Motor neuron (in vitro differentiated cells): ENCODE results near the gene TM4SF4. TPM values are rescaled to one million over a fixed set of nuclear protein-coding genes. Genes with fewer than 3 reads are reported as not detected.
"Not testable (repeated sequence)": the region's sequence is repeated elsewhere in the genome, so short reads cannot be mapped to it uniquely, and the experiment has no call there.

Experiments
- ATAC-seq, 8 experiments: fragments of 200-7000 bp; cut with Tn5 transposase; replicated peaks in 6 of 8; 2 replicates each; pipeline ENCODE4 v1.8.0; 2021; ENCODE audit warnings: mild to moderate bottlenecking in 8 of 8, moderate library complexity in 8 of 8
- H3K27ac ChIP-seq, 2 donors: fragments of 250-450 bp; sonication (Bioruptor Pico); 2 replicates each; pipeline ENCODE4 v1.9.0; 2021; ENCODE audit warnings: antibody characterized with exemption in 2 of 2, mild to moderate bottlenecking in 2 of 2, moderate library complexity in 1 of 2
- H3K4me1 ChIP-seq, 2 donors: fragments of 250-450 bp; sonication (Bioruptor Pico); replicated peaks in 1 of 2; 2 replicates each; pipeline ENCODE4 v1.6.1; 2021; ENCODE audit warnings: antibody characterized with exemption in 2 of 2, mild to moderate bottlenecking in 2 of 2, moderate library complexity in 1 of 2
- H3K4me3 ChIP-seq, 5 donors: fragments of 250-450 bp; sonication (Bioruptor Pico); 2 replicates each; pipeline ENCODE4 v1.9.0; 2021; ENCODE audit warnings: antibody characterized with exemption in 5 of 5, mild to moderate bottlenecking in 5 of 5, moderate library complexity in 4 of 5
- WGBS, 10 experiments: fragments of 450-650 bp; shearing (Covaris generic); methylation state at CpG; one replicate each; pipeline ENCODE4 v1.0.0; 2022; 5-methylcytosine and 5-hydroxymethylcytosine counted together
- in situ Hi-C, 9 experiments: fragments of 400-800 bp; cut with MboI; loops; one replicate each; pipeline ENCODE4 v1.15.0; 2021; ENCODE audit warnings: low sequenced_read_pairs in 9 of 9, low pct_unique_long_range_greater_than_20kb in 2 of 9; ENCODE audit not compliant: unreplicated experiment in 9 of 9
- total RNA-seq, 8 experiments: library from RNA; unstranded; fragments of 300-600 nt; gene quantifications; 2 replicates each; pipeline versions ENCODE4 v1.2.3 to v1.2.4, GENCODE V29; 2022

Gene TM4SF4
- total RNA-seq, 8 experiments from 2014 or later: 0.05 to 2.7 (median 0.64) TPM; not detected in 1

DNA sequence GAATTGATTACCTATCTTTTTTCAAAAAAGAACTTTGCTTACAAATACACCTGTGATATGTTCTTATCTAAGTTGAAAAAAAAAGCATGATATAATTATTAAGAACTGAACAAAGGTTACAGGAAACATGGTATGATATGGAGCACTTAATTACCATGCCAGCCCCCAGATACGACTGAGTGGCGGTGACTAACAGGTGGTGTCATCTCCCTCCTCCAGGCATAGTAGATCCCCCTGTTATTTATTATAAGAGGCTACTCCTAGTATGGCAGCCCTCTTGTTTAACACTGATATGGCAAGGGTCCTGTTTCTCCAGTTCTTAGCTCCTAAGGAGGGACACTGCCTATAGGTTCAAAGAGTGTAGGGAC lies 31.0 kb upstream of the TM4SF4 start:
- no peak for ATAC-seq
- Histone ChIP-seq H3K4me3 (no peak overlapping the region), H3K27ac (no peak overlapping the region), H3K4me1 (peaks cover 0 to 4% of the 10 kb centered on the region in 2 donors)
- WGBS, 10 experiments: 71 to 94% (median 81%) methylated on average over 2 of the region's 2 CpGs; no CpG with 5 or more reads in 6 of the 10 experiments
- in situ Hi-C loops: no loop called here

- in situ Hi-C loops, H3K27ac ChIP-seq, ATAC-seq, H3K4me1 ChIP-seq, H3K4me3 ChIP-seq: not testable (repeated sequence)
- no CpG with 5 or more reads among the region's 26 CpGs for WGBS, 10 experiments
Observed at GRCh38 chr3:149444867-149445266, 29.6 kb upstream of the TM4SF4 start.

GRCh38 chr3:149448331-149448831 lies 26.1 kb upstream of the TM4SF4 start:
- peak in 3 of 8 experiments; percentile 60 to 77 (median 64) for ATAC-seq
- WGBS, 10 experiments: 0 to 100% (median 46%) methylated on average over 1 to 3 of the region's 3 CpGs
- H3K4me3 ChIP-seq: no peak overlapping the region
- in situ Hi-C loops: no loop called here
- H3K27ac ChIP-seq: no peak overlapping the region
- no peaks in the 10 kb centered on the region for H3K4me1 ChIP-seq

- Histone ChIP-seq H3K27ac (no peak overlapping the region), H3K4me3 (no peak overlapping the region), H3K4me1 (no peaks in the 10 kb centered on the region)
- ATAC-seq: peak in 1 of 8 experiments; percentile 45
- in situ Hi-C loops: no loop called here
- WGBS, 10 experiments: 13 to 100% (median 58%) methylated on average over 1 to 3 of the region's 3 CpGs; no CpG with 5 or more reads in 2 of the 10 experiments
Observed at GRCh38 chr3:149449182-149449581, 25.3 kb upstream of the TM4SF4 start.

- Histone ChIP-seq H3K4me1 (no peaks in the 10 kb centered on the region), H3K27ac (no peak overlapping the region), H3K4me3 (no peak overlapping the region)
- in situ Hi-C loops: no loop called here
- peak in 4 of 8 experiments; percentile 25 to 77 (median 52) for ATAC-seq
- 14 to 88% (median 54%) methylated on average over 1 to 4 of the region's 4 CpGs for WGBS, 10 experiments
Observed at GRCh38 chr3:149449799-149450198, 24.7 kb upstream of the TM4SF4 start.

- ATAC-seq: peak in 2 of 8 experiments; percentile 8 to 23
- H3K27ac ChIP-seq: no peak overlapping the region
- in situ Hi-C loops: no loop called here
Observed at GRCh38 chr3:149450281-149450680, 24.2 kb upstream of the TM4SF4 start.

DNA sequence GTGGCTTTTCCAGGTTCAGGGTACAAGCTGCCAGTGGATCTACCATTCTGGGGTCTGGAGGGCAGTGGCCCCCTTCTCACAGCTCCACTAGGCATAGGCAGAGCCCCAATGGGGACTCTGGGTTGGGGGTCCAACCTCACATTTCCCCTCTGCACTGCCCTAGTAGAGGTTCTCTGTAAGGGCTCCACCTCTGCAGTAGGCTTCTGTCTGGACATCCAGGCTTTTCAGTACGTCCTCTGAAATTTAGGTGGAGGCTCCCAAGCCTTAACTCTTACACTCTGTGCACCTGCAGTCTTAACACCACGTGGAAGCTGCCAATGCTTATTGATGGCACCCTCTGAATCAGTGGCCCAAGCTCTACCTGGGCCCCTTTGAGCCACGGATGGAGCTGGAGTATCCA lies 22.5 kb upstream of the TM4SF4 start:
- H3K4me3 ChIP-seq: no peak overlapping the region
- no peak for ATAC-seq
- in situ Hi-C loops: no loop called here
- H3K27ac ChIP-seq: no peak overlapping the region
- no peaks in the 10 kb centered on the region for H3K4me1 ChIP-seq
- 40 to 90% (median 64%) methylated on average over 1 to 3 of the region's 3 CpGs; no CpG with 5 or more reads in 6 of the 10 experiments for WGBS, 10 experiments

More at GRCh38 chr3:149450281-149450680, 24.2 kb upstream of the TM4SF4 start:
- Histone ChIP-seq H3K4me1 (no peaks in the 10 kb centered on the region), H3K4me3 (no peak overlapping the region)
- 0 to 93% (median 80%) methylated on average over 1 to 2 of the region's 2 CpGs; no CpG with 5 or more reads in 3 of the 10 experiments for WGBS, 10 experiments

DNA sequence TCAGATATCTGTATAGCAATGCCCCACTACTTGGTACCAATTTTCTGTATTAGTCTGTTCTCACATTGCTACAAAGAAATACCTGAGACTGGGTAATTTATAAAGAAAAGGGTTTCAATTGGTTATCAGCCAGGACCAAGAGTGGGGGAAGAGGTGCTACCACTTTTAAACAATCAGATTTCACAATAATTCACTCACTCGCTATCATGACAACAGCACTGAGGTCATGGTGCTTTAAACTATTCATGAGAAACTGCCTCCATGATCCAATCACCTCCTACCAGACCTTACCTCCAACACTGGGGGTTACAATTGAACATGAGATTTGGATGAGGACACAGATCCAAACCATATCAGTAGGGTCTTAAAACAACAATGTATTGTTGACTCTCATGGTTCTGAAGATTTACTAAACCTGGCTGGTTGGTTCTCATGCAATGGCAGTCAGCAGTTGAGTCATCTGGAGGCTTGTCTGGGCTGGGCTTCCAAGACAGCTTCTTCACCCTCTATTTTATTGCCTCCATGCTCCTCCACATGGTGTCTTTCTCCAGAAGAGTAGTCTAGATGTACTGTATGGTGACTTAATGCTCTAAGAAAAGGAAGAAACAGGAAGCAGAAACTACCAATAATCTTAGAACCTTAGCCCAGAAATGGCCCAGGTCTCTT lies 21.2 kb upstream of the TM4SF4 start:
- Histone ChIP-seq H3K27ac (no peak overlapping the region), H3K4me1 (no peaks in the 10 kb centered on the region), H3K4me3 (no peak overlapping the region)
- 42 to 100% (median 82%) methylated on average over 1 of the region's 1 CpG; no CpG with 5 or more reads in 5 of the 10 experiments for WGBS, 10 experiments
- in situ Hi-C loops: no loop called here
- ATAC-seq: no peak

DNA sequence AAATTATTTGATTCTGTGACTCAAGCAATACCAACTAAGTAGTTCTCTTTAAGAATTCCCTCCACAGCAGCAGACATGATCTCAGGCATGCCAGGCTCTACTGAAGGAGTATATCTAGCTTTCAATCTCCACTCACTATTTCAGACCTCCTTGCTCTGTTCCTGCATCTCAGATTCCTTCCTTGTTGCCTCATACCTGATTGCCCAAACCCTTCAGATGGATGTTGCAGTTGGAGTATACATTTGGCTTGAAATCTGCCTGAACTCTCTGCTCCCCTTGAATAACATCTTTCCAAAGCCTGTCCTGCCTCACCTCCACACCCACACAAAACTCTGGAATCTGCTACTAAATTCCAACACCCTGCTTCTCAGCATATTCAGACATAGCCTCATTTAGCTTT lies 19.8 kb upstream of the TM4SF4 start:
- in situ Hi-C loops: no loop called here
- Histone ChIP-seq H3K27ac (no peak overlapping the region), H3K4me1 (no peaks in the 10 kb centered on the region), H3K4me3 (no peak overlapping the region)
- ATAC-seq: peak in 1 of 8 experiments; percentile 35

DNA sequence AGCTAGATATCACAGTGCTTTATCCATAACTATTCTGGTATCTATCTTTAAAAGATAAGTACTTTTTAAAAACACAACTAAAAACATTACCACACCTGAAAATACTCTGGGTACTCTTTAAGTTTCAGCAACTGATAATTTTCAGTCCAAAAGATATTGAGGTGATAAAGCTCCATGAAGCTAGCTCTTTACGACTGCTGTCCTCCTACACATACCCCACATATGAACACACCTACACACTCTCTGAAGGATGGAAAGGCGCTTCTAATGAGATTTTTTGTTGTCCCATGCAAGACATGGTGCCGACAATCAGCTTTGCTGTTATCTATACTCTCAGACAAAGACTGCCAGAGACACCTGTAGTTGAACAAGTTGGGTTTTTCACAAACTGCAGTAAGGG lies 19.1 kb upstream of the TM4SF4 start:
- WGBS, 10 experiments: 80 to 100% (median 86%) methylated on average over 1 to 3 of the region's 3 CpGs; no CpG with 5 or more reads in 3 of the 10 experiments
- no peak overlapping the region for H3K4me3 ChIP-seq
- no peaks in the 10 kb centered on the region for H3K4me1 ChIP-seq
- ATAC-seq: no peak
- in situ Hi-C loops: no loop called here
- H3K27ac ChIP-seq: no peak overlapping the region

- in situ Hi-C loops: no loop called here
- no peak overlapping the region for H3K4me3 ChIP-seq
- ATAC-seq: no peak
- no peak overlapping the region for H3K27ac ChIP-seq
- no peaks in the 10 kb centered on the region for H3K4me1 ChIP-seq
- 38 to 100% (median 75%) methylated on average over 1 of the region's 1 CpG; no CpG with 5 or more reads in 1 of the 10 experiments for WGBS, 10 experiments
Observed at GRCh38 chr3:149455989-149456388, 18.5 kb upstream of the TM4SF4 start.

GRCh38 chr3:149459491-149460059 lies 14.9 kb upstream of the TM4SF4 start:
- no peak for ATAC-seq

DNA sequence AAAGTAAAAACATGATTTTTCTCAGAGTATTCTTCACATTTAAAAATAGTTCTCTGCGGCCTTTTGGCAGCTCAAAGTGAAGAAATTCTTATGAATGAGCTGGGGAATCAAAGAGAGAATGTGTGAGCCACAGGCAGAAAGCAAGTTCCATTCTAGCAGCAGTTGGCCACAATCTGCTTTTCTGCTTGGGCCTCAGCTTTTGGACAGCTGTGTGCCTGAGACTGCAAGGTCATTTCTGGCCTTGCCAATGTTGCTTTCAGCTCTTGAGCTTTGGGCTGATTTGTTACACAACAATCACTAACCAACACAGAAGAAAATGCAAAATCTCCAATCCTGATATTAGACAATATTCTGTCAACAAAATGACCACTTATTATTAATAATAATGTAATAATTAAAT lies 14.4 kb upstream of the TM4SF4 start:
- Histone ChIP-seq H3K4me1 (no peaks in the 10 kb centered on the region), H3K4me3 (no peak overlapping the region), H3K27ac (no peak overlapping the region)
- in situ Hi-C loops: no loop called here
- 0 to 100% (median 40%) methylated on average over 1 of the region's 1 CpG; no CpG with 5 or more reads in 2 of the 10 experiments for WGBS, 10 experiments
- ATAC-seq: no peak

More at GRCh38 chr3:149459491-149460059, 14.9 kb upstream of the TM4SF4 start:
- in situ Hi-C loops: no loop called here
- Histone ChIP-seq H3K4me1 (no peaks in the 10 kb centered on the region), H3K4me3 (no peak overlapping the region), H3K27ac (no peak overlapping the region)
- WGBS, 10 experiments: 65 to 100% (median 94%) methylated on average over 1 to 6 of the region's 6 CpGs
